Activated gamma-delta T cell treated with Interleukin-2 at 50 U/mL for 16 hours (primary cell): Measurements from ENCODE around the gene NNAT.

Experiments used
- DNase-seq: peaks from one replicate; pipeline ENCODE4 v3.0.0-alpha.2; 2020

NNAT gene

GRCh38 chr20:37503256-37503927, 17.7 kb upstream of the NNAT start:
- DNase-seq: no peak

- DNase-seq: no peak
Observed at GRCh38 chr20:37504404-37505096, 16.5 kb upstream of the NNAT start.

- no peak for DNase-seq
Observed at GRCh38 chr20:37505263-37506151, 15.5 kb upstream of the NNAT start.

GRCh38 chr20:37506152-37506725, 14.8 kb upstream of the NNAT start:
- no peak for DNase-seq

- DNase-seq: no peak
Observed at GRCh38 chr20:37510226-37510625, 10.8 kb upstream of the NNAT start.

- DNase-seq: no peak
Observed at GRCh38 chr20:37511610-37512275, 9.3 kb upstream of the NNAT start.

- DNase-seq: no peak
Observed at GRCh38 chr20:37513779-37514359, 7.2 kb upstream of the NNAT start.

- no peak for DNase-seq
Observed at GRCh38 chr20:37515876-37516275, 5.2 kb upstream of the NNAT start.

- no peak for DNase-seq
Observed at GRCh38 chr20:37516811-37517750, 4.0 kb upstream of the NNAT start.

- no peak for DNase-seq
Observed at GRCh38 chr20:37518059-37518458, 3.0 kb upstream of the NNAT start.

GRCh38 chr20:37518606-37519507, 2.2 kb upstream of the NNAT start:
- no peak for DNase-seq

- no peak for DNase-seq
Observed at GRCh38 chr20:37519508-37520418, 1.3 kb upstream of the NNAT start.

GRCh38 chr20:37520419-37520955, 563 bp upstream of the NNAT start:
- DNase-seq: no peak

- no peak for DNase-seq
Observed at GRCh38 chr20:37522260-37523011, 1.4 kb downstream of the NNAT start.

- no peak for DNase-seq
Observed at GRCh38 chr20:37523012-37523391, 2.0 kb downstream of the NNAT start.

GRCh38 chr20:37523911-37524700, 3.1 kb downstream of the NNAT start:
- no peak for DNase-seq
